HT1080 (cell line): Measurements from ENCODE around the gene TARBP1. TPM values are rescaled to one million over a fixed set of nuclear protein-coding genes. Genes with fewer than 3 reads are reported as not detected.

Source experiments
- DNase-seq: peaks from one replicate; pipeline ENCODE4 v3.0.0-alpha.2; 2015; ENCODE audit warnings: low read depth
- total RNA-seq: library from RNA; depleted of rRNA; stranded (reverse); fragments of >200 nt; shearing (Covaris generic); gene quantifications from 2 replicates; pipeline ENCODE4 v1.2.3, GENCODE V29; 2014

Gene TARBP1
- total RNA-seq, 1 experiment from 2014 or later, result 17.0 TPM

- DNase-seq, result no peak
These were observed 6.2 kb upstream of the TARBP1 start for GRCh38 chr1:234484991-234485739.

DNA sequence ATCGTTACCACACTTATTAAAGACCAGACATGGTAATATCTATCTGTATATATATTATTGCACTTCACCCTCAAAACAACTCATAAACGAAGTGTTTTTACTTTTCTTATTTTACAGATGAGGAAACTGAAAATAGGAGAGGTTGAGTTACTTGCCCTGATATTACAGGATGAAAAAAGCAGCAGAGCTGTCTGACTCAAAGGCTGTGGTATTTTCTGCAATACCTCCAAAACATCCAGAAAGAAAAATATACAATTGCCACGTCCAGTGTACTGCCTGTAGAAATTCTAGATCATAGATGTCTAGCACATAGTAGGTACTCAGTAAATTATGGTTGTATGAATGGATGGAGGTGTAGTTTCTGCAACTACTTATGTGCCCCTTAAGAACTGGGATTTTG lies 5.2 kb upstream of the TARBP1 start:
- DNase-seq, result no peak

DNA sequence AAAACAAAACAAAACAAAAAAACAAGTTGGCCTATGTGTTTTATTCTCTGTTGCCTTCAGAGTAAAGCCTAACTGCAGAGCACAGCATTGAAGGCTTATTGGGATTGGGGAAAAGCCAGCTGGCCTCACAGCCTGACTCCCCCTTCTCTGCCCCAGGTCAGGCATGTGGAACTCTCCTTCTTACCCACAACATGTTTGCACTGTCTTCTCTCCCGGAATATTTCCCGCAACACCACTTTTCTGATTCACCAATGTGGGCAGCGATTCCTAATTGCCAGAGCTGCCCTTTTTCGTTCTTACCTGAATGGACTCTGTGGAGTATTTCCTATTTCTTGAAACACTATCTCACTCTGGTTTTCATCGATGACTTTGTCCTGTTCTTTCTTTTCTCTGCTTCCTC lies 2.8 kb upstream of the TARBP1 start:
- no peak for DNase-seq

- no peak for DNase-seq
These were observed 887 bp upstream of the TARBP1 start for GRCh38 chr1:234479866-234480265.

DNA sequence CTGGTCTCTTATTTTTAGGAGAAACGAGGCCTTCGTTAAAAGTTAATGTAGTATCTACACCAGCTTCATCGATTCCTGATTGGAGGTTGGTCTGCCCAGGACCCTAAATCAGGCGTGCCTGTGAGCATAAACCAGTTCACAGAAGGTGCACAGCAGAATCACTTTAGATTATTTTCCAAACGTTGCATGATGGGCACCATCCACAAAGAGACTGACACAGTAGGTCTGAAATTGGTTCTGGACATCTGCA lies 256 bp upstream of the TARBP1 start:
- DNase-seq, result no peak

- DNase-seq, result peak; percentile 17
These were observed 863 bp downstream of the TARBP1 start for GRCh38 chr1:234478152-234478480.

- DNase-seq, result no peak
These were observed 1.4 kb downstream of the TARBP1 start for GRCh38 chr1:234477386-234478151.

DNA sequence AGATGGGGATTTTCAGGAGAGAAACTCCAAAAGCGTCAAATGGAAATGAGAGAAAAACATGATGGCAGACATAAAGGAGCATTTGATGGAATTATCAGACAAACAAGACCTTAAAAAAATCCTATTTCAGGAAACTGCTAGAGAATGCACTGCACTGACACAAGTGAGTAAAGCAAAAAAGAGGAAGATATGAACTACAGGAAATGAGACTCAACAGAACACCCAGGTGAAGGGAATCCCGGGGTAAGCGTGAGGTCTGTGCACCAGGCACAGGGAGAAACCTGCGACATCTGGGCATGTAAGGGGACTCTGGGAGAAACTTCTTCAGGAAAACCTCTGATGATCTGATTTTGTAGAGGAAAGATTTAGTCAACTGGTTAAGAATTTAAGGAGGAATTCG lies 2.8 kb downstream of the TARBP1 start:
- no peak for DNase-seq

- DNase-seq, result no peak
These were observed 3.7 kb downstream of the TARBP1 start for GRCh38 chr1:234475167-234475793.

GRCh38 chr1:234474375-234474774 lies 4.6 kb downstream of the TARBP1 start:
- no peak for DNase-seq

DNA sequence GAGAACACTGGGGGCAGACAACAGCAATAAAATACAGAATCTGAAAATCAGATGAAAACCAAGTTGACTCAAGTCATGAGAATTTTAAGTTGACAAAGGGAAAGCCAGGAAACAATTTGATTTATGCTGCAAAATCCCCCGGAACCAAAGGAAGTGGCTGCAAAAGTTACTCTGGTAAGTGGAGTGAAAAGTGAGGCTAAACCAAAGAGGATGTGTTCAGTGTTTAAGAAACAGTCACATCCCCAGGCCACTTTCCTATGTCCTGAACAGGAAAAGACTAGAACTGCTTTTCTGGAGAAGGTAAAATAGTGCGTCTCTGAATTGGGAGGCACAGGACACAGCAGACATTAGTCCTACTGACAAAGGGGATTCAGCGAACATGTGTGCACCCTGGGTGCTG lies 5.9 kb downstream of the TARBP1 start:
- DNase-seq, result no peak

- no peak for DNase-seq
These were observed 9.6 kb downstream of the TARBP1 start for GRCh38 chr1:234469376-234469775.

GRCh38 chr1:234468580-234468979 lies 10.4 kb downstream of the TARBP1 start:
- no peak for DNase-seq

GRCh38 chr1:234467821-234468220 lies 11.2 kb downstream of the TARBP1 start:
- no peak for DNase-seq

GRCh38 chr1:234466945-234467344 lies 12.0 kb downstream of the TARBP1 start:
- no peak for DNase-seq

DNA sequence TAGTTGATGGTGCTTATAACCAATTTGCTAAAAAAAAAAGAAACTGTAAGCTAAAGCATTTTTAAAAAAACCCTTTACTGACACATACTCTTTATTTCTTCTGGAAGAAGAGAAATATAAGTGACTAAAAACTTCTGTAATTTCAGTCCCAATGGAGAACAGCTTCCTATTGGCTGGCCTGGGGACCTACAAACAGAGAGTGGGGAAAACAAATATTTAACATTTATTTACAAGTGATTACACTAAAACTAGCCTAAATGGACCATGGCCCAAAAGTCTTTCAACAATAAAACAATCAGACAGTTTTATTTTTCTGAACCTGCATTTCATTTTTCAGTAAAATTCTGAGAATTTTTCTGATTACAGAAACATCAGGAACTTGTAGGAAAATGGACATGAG lies 15.2 kb downstream of the TARBP1 start:
- no peak for DNase-seq

- DNase-seq, result no peak
These were observed 18.3 kb downstream of the TARBP1 start for GRCh38 chr1:234460652-234461051.

DNA sequence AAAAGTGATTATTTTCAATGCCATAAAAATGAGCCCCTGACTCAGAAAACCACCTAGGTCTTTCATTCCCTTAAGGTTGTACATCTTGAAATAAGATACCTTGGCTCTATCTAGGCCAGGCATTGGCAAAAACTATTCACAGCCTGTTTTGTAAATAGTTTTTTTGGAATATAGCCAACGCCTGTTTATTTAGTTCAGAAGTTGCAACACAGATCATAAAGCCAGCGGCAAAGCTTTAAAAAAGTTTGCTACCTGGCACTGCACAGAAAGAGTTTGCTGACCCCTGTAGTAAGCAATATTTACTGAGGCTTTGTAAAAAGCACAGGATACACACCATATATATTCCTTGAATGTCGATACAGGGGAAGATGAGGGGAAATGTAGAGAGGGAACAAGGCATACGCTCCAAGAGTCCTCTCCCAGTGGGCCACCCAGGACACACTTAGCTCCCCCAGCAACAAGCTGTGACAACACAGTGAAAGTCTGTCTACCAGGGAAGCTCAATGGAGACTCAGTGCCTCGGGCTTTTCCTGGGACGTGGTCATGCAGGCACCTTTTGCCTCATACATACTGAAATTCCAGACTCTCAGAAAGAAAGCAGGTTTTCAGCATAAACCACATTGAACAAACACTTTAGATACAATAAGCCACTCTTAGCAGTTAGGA lies 20.5 kb downstream of the TARBP1 start:
- no peak for DNase-seq

- no peak for DNase-seq
These were observed 24.1 kb downstream of the TARBP1 start for GRCh38 chr1:234454926-234455325.

DNA sequence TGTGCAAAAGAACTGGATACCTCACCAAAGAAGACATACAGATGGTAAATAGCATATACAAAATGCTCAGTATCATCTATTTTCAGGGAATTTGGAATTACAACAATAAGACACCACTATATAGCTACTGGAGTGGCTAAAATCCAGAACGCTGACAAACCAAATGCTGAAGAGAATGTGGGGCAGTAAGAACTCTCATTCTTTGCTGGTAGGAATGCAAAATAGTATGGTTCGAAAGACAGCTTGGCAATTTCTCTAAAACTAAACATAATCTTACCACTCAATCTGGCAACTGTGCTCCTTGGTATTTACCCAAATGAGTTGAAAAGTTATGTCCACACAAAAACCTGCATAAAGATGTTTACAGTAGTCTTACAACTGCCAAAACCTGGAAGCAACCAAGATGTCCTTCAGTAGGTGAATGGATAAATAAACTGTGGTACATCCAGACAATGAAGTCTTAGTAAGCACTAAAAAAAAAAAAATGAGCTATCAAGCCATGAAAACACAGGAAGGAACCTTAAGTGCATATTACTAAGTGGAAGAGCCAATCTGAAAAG lies 26.5 kb downstream of the TARBP1 start:
- DNase-seq, result no peak

GRCh38 chr1:234440348-234440747 lies 38.6 kb downstream of the TARBP1 start:
- DNase-seq, result no peak

- DNase-seq, result no peak
These were observed 40.4 kb downstream of the TARBP1 start for GRCh38 chr1:234438579-234438978.
